ENCODE data around the gene OLFM2. TPM values are rescaled to one million over a fixed set of nuclear protein-coding genes. Genes with fewer than 3 reads are reported as not detected.

The OLFM2 gene
- polyA plus RNA-seq, 10 donors, result 19.3 to 55.9 (median 32.7) TPM

GRCh38 chr19:9912551-9913236, 23.6 kb downstream of the OLFM2 start:
- DNase-seq, result no peak

GRCh38 chr19:9911524-9912185, 24.7 kb downstream of the OLFM2 start:
- DNase-seq, result no peak

GRCh38 chr19:9910625-9911024, 25.7 kb downstream of the OLFM2 start:
- DNase-seq, result no peak

GRCh38 chr19:9909251-9909650, 27.1 kb downstream of the OLFM2 start:
- no peak for DNase-seq

- DNase-seq, result peak; percentile 57 to 85 (median 61)
These were observed 29.7 kb downstream of the OLFM2 start for GRCh38 chr19:9906475-9907087.

DNA sequence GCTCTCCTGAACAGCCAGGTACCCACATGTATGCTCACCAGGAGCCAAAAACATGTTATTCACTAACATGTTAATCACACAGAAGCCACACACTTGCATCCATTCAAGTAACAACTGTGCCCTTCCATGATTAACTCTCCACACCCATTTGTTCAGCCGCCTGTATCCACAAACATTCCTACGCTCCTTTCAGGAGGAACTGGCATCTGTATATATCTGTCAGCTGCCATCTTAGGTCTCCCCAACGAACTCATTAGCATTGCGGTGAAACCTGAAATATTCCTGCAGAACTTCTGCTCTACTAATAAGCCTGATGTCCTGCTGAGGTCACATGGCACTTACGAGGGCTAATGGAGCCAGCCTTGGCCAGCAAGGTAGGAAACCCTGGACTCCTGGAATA, 33.0 kb downstream of the OLFM2 start:
- no peak for DNase-seq

DNA sequence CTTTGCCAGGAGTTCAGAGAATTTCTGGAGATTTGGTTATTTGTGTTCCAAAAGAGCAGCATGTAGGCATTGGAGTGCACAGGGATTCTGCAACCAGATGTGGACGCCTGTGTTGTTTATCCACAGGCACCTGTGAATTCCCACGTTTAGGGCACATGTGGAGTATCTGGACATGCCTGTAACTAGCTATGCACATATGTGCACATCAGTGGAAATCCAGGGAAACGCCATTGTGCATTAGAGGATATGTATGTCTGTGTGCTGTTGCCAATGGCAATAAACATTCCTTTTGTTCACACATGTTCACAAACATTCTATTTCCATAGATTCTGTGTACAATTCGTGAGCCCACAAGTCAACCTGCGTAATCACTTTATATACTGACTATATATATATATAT, 34.7 kb downstream of the OLFM2 start:
- DNase-seq, result no peak

GRCh38 chr19:9901020-9901419, 35.3 kb downstream of the OLFM2 start:
- DNase-seq, result no peak

GRCh38 chr19:9891609-9892373, 44.5 kb downstream of the OLFM2 start:
- DNase-seq, result no peak

DNA sequence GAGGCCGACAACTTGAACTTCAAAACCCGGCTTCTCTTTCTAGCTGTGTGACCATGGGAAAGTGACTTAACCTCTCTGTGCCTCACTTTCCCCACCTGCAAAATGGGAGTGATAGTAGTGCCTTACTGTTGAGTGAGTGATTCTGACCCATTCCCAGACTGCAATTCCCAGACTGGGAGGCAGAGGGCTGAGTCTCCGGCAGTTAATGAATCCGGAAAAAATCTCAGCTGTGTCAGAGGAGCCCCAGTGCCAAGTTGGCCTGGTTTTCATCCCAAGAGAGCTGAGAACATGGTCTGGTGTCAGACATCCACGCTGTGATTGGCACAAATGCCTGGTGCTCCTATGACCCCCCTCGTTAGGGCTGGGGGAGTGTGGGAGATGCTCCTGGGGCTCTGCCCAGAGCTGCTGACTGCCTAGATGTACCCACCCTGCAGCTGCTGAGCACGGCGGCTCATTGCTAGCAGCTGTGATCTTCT, 51.2 kb downstream of the OLFM2 start:
- peak; percentile 79 to 93 (median 86) for DNase-seq

DNA sequence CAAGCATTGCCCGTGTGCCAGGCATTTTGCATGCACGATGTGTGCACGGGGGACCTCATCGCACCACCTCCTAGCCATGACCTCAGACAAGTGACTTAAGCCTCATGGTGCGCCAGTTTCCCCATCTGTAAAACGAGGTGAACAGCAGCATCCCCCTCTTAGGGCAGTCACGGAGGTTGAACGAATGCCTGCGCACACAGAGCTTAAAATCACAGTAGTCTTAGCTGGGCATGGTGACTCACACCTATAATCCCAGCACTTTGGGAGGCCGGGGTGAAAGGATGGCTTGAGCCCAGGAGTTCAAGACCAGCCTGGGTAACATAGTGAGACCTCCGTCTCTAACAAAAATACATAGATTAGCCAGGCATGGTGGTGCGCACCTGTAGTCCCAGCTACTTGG, 52.6 kb downstream of the OLFM2 start:
- DNase-seq, result no peak

DNA sequence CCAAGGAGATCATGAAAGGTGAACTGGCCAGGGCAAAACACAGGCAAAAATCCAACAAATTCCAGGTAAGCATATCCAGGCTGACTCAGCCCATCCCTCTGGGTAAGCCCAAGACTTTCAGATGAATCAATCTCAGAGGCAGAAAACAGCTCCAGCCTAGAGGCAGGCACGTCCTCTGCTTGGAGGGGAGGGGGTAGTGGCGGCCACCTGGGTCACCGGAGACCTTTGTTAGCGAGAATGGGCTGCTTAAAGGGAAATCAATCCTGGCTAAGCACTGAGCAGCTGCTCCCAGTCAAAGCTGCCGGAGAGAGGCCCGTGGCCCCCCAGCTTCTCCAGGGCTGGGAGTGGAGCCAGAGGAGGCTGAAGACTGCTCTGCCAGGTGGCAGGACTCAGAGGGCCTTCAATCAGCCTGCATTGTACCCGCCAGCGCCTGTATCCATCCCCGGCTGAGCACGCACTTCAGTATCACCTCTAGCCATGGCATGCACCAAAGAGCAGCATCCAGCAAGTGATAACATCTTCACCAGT, 53.0 kb downstream of the OLFM2 start:
- DNase-seq, result peak; percentile 43 to 61 (median 56)

DNA sequence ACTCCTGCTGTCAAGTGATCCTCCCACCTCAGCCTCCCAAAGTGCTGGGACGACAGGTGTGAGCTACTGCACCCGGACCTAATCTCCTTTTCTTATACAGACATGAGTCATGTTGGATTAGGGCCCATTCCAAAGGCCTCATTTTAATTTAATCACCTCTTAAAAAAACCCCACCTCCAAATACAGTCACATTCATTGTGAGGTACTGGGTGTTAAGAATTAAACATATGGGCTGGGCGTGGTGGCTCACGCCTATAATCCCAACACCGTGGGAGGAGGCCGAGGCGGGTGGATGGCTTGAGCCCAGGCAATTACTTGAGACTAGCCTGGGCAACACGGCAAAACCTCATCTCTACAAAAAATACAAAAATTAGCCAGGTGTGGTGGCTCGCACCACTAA, 54.6 kb downstream of the OLFM2 start:
- DNase-seq, result no peak

GRCh38 chr19:9878511-9879196, 57.7 kb downstream of the OLFM2 start:
- no peak for DNase-seq

- DNase-seq, result peak in 1 of 3 donors; percentile 41
These were observed 58.4 kb downstream of the OLFM2 start for GRCh38 chr19:9877780-9878510.

DNA sequence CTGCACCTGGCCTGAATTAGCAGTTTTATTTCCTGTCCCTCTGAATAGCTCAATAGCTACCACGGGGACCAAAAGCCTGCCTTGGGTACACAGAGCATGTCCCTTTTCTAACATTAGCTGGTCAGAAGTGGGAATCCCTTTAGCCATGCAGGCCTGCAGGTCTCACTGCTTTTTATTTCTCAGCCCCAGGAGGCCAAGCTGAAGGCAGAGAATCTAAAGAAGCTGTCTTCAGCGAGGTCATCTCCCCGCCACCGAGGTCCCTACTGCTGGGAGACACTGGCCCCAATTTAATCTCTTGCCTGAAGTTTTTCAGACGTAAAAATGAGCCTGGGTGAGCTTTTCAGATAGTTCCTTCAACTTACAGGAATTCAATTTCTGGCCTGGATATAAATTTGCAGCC, 60.5 kb downstream of the OLFM2 start:
- no peak for DNase-seq

GRCh38 chr19:9875031-9875627, 61.2 kb downstream of the OLFM2 start:
- DNase-seq, result no peak

- DNase-seq, result no peak
These were observed 63.6 kb downstream of the OLFM2 start for GRCh38 chr19:9872618-9873242.

DNA sequence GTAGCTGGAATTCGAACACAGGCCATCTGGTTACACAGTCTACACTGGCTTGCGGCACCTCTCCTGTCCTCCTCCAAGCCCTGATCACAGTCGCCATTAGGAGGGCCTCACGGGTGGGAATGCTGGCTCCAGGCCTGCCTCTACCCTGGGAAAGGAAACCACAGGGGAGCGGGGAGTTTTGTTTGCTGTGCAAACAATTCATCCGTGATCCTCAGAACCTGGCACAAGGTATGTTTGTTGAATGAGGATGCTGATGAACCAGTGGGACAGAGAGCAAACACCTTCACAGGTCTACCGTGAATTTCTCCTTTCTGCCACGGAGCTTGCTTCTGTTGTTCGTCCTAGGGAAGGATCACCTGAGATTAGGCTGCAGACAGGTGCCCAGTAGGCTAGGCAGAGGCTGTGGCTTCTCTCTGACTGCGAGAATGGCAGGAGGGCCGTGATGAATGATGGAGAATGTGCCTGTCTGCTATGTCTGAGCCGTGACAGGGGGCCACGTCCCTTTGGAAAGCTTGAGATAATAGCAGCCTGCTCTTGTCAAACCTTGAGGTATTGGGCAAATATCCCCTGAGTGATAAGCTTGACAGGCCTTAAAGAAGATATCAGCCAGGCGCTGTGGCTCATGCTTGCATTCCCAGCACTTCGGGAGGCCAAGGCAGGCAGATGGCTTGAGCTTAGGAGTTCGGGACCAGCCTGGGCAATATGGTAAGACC, 64.5 kb downstream of the OLFM2 start:
- no peak for DNase-seq
